ENCODE data around the gene PHPT1.

Gene PHPT1

GRCh38 chr9:136849960-136850865 is 1.0 kb downstream of the PHPT1 start:
- no peak for DNase-seq

GRCh38 chr9:136850866-136851775 is 1.9 kb downstream of the PHPT1 start:
- DNase-seq: no peak

GRCh38 chr9:136851941-136852663 is 2.9 kb downstream of the PHPT1 start, which contains the start of gene MAMDC4:
Gene MAMDC4, plus strand, starts transcription at chr9:136852346. Its CDS starts 71 bp downstream, at chr9:136852417.
- no peak for DNase-seq

- no peak for DNase-seq
Observed at GRCh38 chr9:136852664-136853595, 3.7 kb downstream of the PHPT1 start.

GRCh38 chr9:136853596-136854112 is 4.4 kb downstream of the PHPT1 start:
- DNase-seq: no peak

- no peak for DNase-seq
Observed at GRCh38 chr9:136854113-136854841, 5.1 kb downstream of the PHPT1 start.

- no peak for DNase-seq
Observed at GRCh38 chr9:136854842-136855460, 5.7 kb downstream of the PHPT1 start.

GRCh38 chr9:136855461-136856078 is 6.4 kb downstream of the PHPT1 start:
- no peak for DNase-seq

GRCh38 chr9:136856079-136856476 is 6.9 kb downstream of the PHPT1 start:
- no peak for DNase-seq

GRCh38 chr9:136856541-136857141 is 7.4 kb downstream of the PHPT1 start:
- DNase-seq: no peak

- DNase-seq: no peak
Observed at GRCh38 chr9:136857166-136857565, 8.0 kb downstream of the PHPT1 start.

GRCh38 chr9:136857581-136858412 is 8.6 kb downstream of the PHPT1 start:
- DNase-seq: no peak

GRCh38 chr9:136858452-136858843 is 9.2 kb downstream of the PHPT1 start:
- no peak for DNase-seq

GRCh38 chr9:136858844-136859757 is 9.9 kb downstream of the PHPT1 start:
- no peak for DNase-seq

- DNase-seq: no peak
Observed at GRCh38 chr9:136860529-136860928, 11.3 kb downstream of the PHPT1 start.

- no peak for DNase-seq
Observed at GRCh38 chr9:136860933-136861873, 12.0 kb downstream of the PHPT1 start.
